GM12878 (cell line): ENCODE data around the gene UNC5B. TPM values are rescaled to one million over a fixed set of nuclear protein-coding genes. Genes with fewer than 3 reads are reported as not detected.

ENCODE experiments used
- ATAC-seq: fragments of 200-7000 bp; cut with Tn5 transposase; 3 replicates; pipeline ENCODE4 v1.9.1; 2020; ENCODE audit warnings: mild to moderate bottlenecking, moderate library complexity
- BruUV-seq: library from RNA; stranded (reverse); fragments of 400-500 nt; replicated peaks from 2 replicates; lab custom pipeline; 2021; lab: Mats Ljungman, UMichigan
- CTCF ChIA-PET: fragments of 300-600 bp; sonication (Branson Sonifier 250); formaldehyde crosslinking; extraction: SDS; loops from one replicate; lab custom pipeline; 2021; ENCODE audit warnings: inconsistent platforms; lab: Yijun Ruan, JAX
- POLR2A ChIA-PET: fragments of 350-600 bp; formaldehyde crosslinking; extraction: SDS; loops from one replicate; lab custom pipeline; 2021; ENCODE audit warnings: inconsistent platforms; lab: Charles Lee
- RAD21 ChIA-PET: fragments of 300-600 bp; sonication (Branson Sonifier 250); formaldehyde crosslinking; loops from one replicate; lab custom pipeline; 2023; ENCODE audit warnings: antibody characterized with exemption; ENCODE audit not compliant: unreplicated experiment; lab: Charles Lee
- SMC1A ChIA-PET: fragments of 300-600 bp; sonication (Branson Sonifier 250); formaldehyde crosslinking; loops from one replicate; lab custom pipeline; 2023; ENCODE audit not compliant: unreplicated experiment, uncharacterized antibody; lab: Charles Lee
- DNase-seq: peaks from one replicate; pipeline ENCODE4 v3.0.0-alpha.2; 2011; ENCODE audit warnings: low read depth, low spot score
- FAIRE-seq: peaks from 3 replicates; lab custom pipeline; 2011; peaks lifted over from hg19 to GRCh38; lab: Jason Lieb, UNC
- H2AFZ ChIP-seq: 2 replicates; pipeline ENCODE4 v1.6.0; 2011; ENCODE audit warnings: low read depth, low read length, control low read depth; ENCODE audit not compliant: control insufficient read depth
- H3K27ac ChIP-seq: 2 replicates; pipeline ENCODE4 v1.5.1; 2011; ENCODE audit warnings: control low read depth; ENCODE audit not compliant: control insufficient read depth, insufficient read depth
- H3K27me3 ChIP-seq, 2 experiments: replicated peaks in 1 of 2; 2 replicates each; pipeline versions ENCODE4 v1.6.0 to v1.6.1; 2011; ENCODE audit warnings: low read length in 1 of 2; ENCODE audit not compliant: control insufficient read depth in 2 of 2, insufficient read depth in 2 of 2
- H3K36me3 ChIP-seq, 2 experiments: 2 replicates each; pipeline ENCODE4 v1.5.1; 2011; ENCODE audit warnings: low read length in 1 of 2; ENCODE audit not compliant: control insufficient read depth in 2 of 2, insufficient read depth in 2 of 2
- H3K4me1 ChIP-seq: 2 replicates; pipeline ENCODE4 v1.6.1; 2011; ENCODE audit warnings: mild to moderate bottlenecking, low read length, moderate library complexity, mixed read lengths; ENCODE audit not compliant: control insufficient read depth, insufficient read depth
- H3K4me2 ChIP-seq: 2 replicates; pipeline ENCODE4 v1.6.0; 2011; ENCODE audit warnings: control low read depth; ENCODE audit not compliant: control insufficient read depth, insufficient read depth
- H3K4me3 ChIP-seq: fragments of 200-600 bp; sonication (generic); 2 replicates; pipeline ENCODE4 v1.5.1; 2016
- H3K79me2 ChIP-seq: 2 replicates; pipeline ENCODE4 v1.6.0; 2011; ENCODE audit warnings: low read length; ENCODE audit not compliant: control insufficient read depth, insufficient read depth
- H3K9ac ChIP-seq: 2 replicates; pipeline ENCODE4 v1.8.0; 2011; ENCODE audit warnings: low read length, control low read depth, mixed read lengths; ENCODE audit not compliant: control insufficient read depth, insufficient read depth
- H3K9me3 ChIP-seq: replicated peaks from 3 replicates; pipeline ENCODE4 v1.5.1; 2011; ENCODE audit warnings: mild to moderate bottlenecking, low read length; ENCODE audit not compliant: control insufficient read depth, insufficient read depth
- H4K20me1 ChIP-seq: 2 replicates; pipeline ENCODE4 v1.6.0; 2011; ENCODE audit not compliant: control insufficient read depth, insufficient read depth
- CTCF ChIP-seq, 3 experiments: IDR thresholded peaks in 2 of 3; conservative IDR thresholded peaks in 1 of 3; 2 replicates each; pipeline ENCODE4 v1.5.1; 2011; ENCODE audit warnings: low read depth in 3 of 3, low read length in 3 of 3, mild to moderate bottlenecking in 3 of 3, control low read depth in 2 of 3, moderate library complexity in 2 of 3, inconsistent platforms in 1 of 3, mixed read lengths in 1 of 3; ENCODE audit not compliant: control insufficient read depth in 2 of 3, insufficient read depth in 1 of 3; ENCODE audit errors: extremely low read depth in 1 of 3
- FOXK2 ChIP-seq: fragments of 450-650 bp; IDR thresholded peaks from 2 replicates; pipeline ENCODE4 v1.6.1; 2017; ENCODE audit warnings: mild to moderate bottlenecking, moderate library complexity
- LARP7 ChIP-seq: fragments of 450-650 bp; IDR thresholded peaks from 2 replicates; pipeline ENCODE4 v1.6.1; 2017; ENCODE audit warnings: mild to moderate bottlenecking
- NFYB ChIP-seq: IDR thresholded peaks from 2 replicates; pipeline ENCODE4 v1.6.1; 2011; ENCODE audit warnings: low read depth, mild to moderate bottlenecking, low read length, improper control_type of control experiment, moderate library complexity; ENCODE audit not compliant: insufficient read depth
- RELB ChIP-seq: fragments of 450-650 bp; IDR thresholded peaks from 2 replicates; pipeline ENCODE4 v1.6.1; 2017; ENCODE audit warnings: low read depth, mild to moderate bottlenecking, moderate library complexity
- SMAD1 ChIP-seq: fragments of 450-650 bp; IDR thresholded peaks from 2 replicates; pipeline ENCODE4 v1.6.1; 2018; ENCODE audit warnings: mild to moderate bottlenecking, low read depth; ENCODE audit not compliant: partially characterized antibody
- SMARCA5 ChIP-seq: fragments of 450-650 bp; IDR thresholded peaks from 2 replicates; pipeline ENCODE4 v1.6.1; 2017; ENCODE audit warnings: mild to moderate bottlenecking
- TCF3 ChIP-seq: IDR thresholded peaks from 2 replicates; pipeline ENCODE4 v1.6.1; 2012; ENCODE audit warnings: low read depth, mild to moderate bottlenecking, low read length, borderline replicate concordance; ENCODE audit not compliant: insufficient read depth
- YBX1 ChIP-seq: fragments of 450-650 bp; IDR thresholded peaks from 2 replicates; pipeline ENCODE4 v1.6.1; 2016; ENCODE audit warnings: antibody characterized with exemption
- ZBED1 ChIP-seq: IDR thresholded peaks from 2 replicates; pipeline ENCODE4 v1.6.1; 2016; ENCODE audit warnings: borderline replicate concordance
- ZNF24 ChIP-seq: fragments of 450-650 bp; IDR thresholded peaks from 2 replicates; pipeline ENCODE4 v1.6.1; 2017; ENCODE audit warnings: antibody characterized with exemption, mild to moderate bottlenecking
- ZNF687 ChIP-seq: fragments of 450-650 bp; IDR thresholded peaks from 2 replicates; pipeline ENCODE4 v1.6.1; 2017; ENCODE audit warnings: mild to moderate bottlenecking, moderate library complexity
- WGBS: methylation state at CpG from one replicate; pipeline ENCODE4 v1.1.6; 2016; ENCODE audit warnings: low lambda C conversion rate; ENCODE audit not compliant: insufficient replicate concordance, insufficient coverage; ENCODE audit errors: missing lambda C conversion rate; 5-methylcytosine and 5-hydroxymethylcytosine counted together
- in situ Hi-C: fragments of 300-500 bp; cut with MboI; formaldehyde crosslinking; loops from 9 replicates; pipeline ENCODE4 v1.14.3; 2018; ENCODE audit warnings: mixed read lengths
- intact Hi-C: fragments of 100-400 bp; cut with micrococcal nuclease; formaldehyde crosslinking; loops from one replicate; pipeline ENCODE4 v1.14.2; 2022; ENCODE audit not compliant: unreplicated experiment
- polyA plus RNA-seq, 11 experiments: library from polyadenylated mRNA; depleted of rRNA in 4 of 11; unstranded in 6 of 11; stranded (reverse) in 5 of 11; fragments of >200 nt; fragmentation: Nextera tagmentation in 4 of 11; fragmentation: Illumina TruSeq in 1 of 11; extraction: Ambion mirVana in 4 of 11; extraction: Trizol in 1 of 11; gene quantifications; 1 replicate in 1 of 11; 2 replicates in 10 of 11; pipeline versions ENCODE4 v1.2.1 to v1.2.3, GENCODE V29; 2011 to 2016; ENCODE audit warnings: inconsistent platforms in 2 of 11, missing spikeins in 2 of 11, low read depth in 1 of 11
- total RNA-seq, 4 experiments: library from RNA; depleted of rRNA in 3 of 4; stranded (reverse); fragments of >200 nt in 3 of 4; fragmentation: Illumina TruSeq in 1 of 4; extraction: Trizol in 1 of 4; gene quantifications; 2 replicates each; pipeline versions ENCODE4 v1.2.1 to v1.2.3, GENCODE V29; 2013 to 2021

Gene UNC5B
- total and polyA plus RNA-seq, 10 of the 15 experiments (the other 5 are each of a cell fraction or from before 2014, with no cell fraction given) = 0.03 to 0.08 TPM; not detected in 8

- intact Hi-C loops = no loop called here
- no peaks in the 10 kb centered on the region for H3K9me3 ChIP-seq
- no peak overlapping the region for H3K4me3 ChIP-seq
- no peaks in the 10 kb centered on the region for H3K27me3 ChIP-seq
- ATAC-seq (no peak), DNase-seq (no peak), FAIRE-seq (no peak)
- no peak overlapping the region for H2AFZ ChIP-seq
- SMC1A ChIA-PET = interaction anchor here (0.7 to 2.2 kb wide), 4 partner anchors 15 to 129 kb away, joined by 3 to 7 read pairs (median 6); no protein-coding TSS in a partner anchor
- H3K79me2 ChIP-seq = no peaks in the 10 kb centered on the region
- H3K4me2 ChIP-seq = no peak overlapping the region
- no peak overlapping the region for H3K9ac ChIP-seq
- in situ Hi-C loops = no loop called here
- POLR2A ChIA-PET = interaction anchor here (1.2 kb wide), 1 partner anchor 29 kb away, joined by 3 read pairs; no protein-coding TSS in a partner anchor
- RAD21 ChIA-PET = interaction anchor here (1.5 kb wide), 1 partner anchor 15 kb away, joined by 7 read pairs; no protein-coding TSS in a partner anchor
- H3K27ac ChIP-seq = no peak overlapping the region
- H3K4me1 ChIP-seq = no peaks in the 10 kb centered on the region
- H3K36me3 ChIP-seq = no peaks in the 10 kb centered on the region
- WGBS = 78% methylated on average over 5 of the region's 5 CpGs
- no TSS peak for BruUV-seq
- H4K20me1 ChIP-seq = no peaks in the 10 kb centered on the region
- CTCF ChIA-PET = interaction anchor here (0.7 to 1.5 kb wide), 3 partner anchors 23 to 79 kb away, joined by 3 to 4 read pairs (median 3); no protein-coding TSS in a partner anchor
- TF ChIP-seq RELB = no peak
- no peak for TF ChIP-seq ZNF24
- TF ChIP-seq YBX1 = no peak
- TF ChIP-seq LARP7 = no peak
- no peak for TF ChIP-seq NFYB
- no peak for TF ChIP-seq ZNF687
- TF ChIP-seq ZBED1 = no peak
- TF ChIP-seq SMARCA5 = no peak
- no peak for TF ChIP-seq SMAD1
- TF ChIP-seq FOXK2 = no peak
- no peak for TF ChIP-seq CTCF (IDR thresholded peaks at IDR 0.05 in 2 of 3, conservative IDR thresholded peaks at IDR 0.05 in 1 of 3; ENCODE audit: control insufficient read depth in 2 of 3, extremely low read depth in 1 of 3, insufficient read depth in 1 of 3, low read depth in 3 of 3, low read length in 3 of 3)
- no peak for TF ChIP-seq TCF3
Measured at GRCh38 chr10:71343392-71343773, 131.0 kb downstream of the UNC5B start.
